Keratinocyte (primary cell): Measurements from ENCODE around the gene GAST. TPM values are rescaled to one million over a fixed set of nuclear protein-coding genes. Genes with fewer than 3 reads are reported as not detected.

Experiments
- DNase-seq: peaks from one replicate; pipeline ENCODE4 v3.0.0-alpha.2; 2011; ENCODE audit warnings: low read depth, missing footprints, low spot score
- FAIRE-seq: peaks from 2 replicates; lab custom pipeline; 2011; peaks lifted over from hg19 to GRCh38; lab: Jason Lieb, UNC
- H2AFZ ChIP-seq: 2 replicates; pipeline ENCODE4 v1.6.0; 2012; ENCODE audit warnings: low read length, control low read depth, inconsistent platforms; ENCODE audit not compliant: control insufficient read depth
- H3K27ac ChIP-seq: 2 replicates; pipeline ENCODE4 v1.5.1; 2011; ENCODE audit warnings: low read length; ENCODE audit not compliant: control insufficient read depth, insufficient read depth
- H3K27me3 ChIP-seq: 3 replicates; pipeline ENCODE4 v1.6.0; 2011; ENCODE audit warnings: low read length; ENCODE audit not compliant: control insufficient read depth, insufficient read depth; ENCODE audit errors: extremely low read depth
- H3K36me3 ChIP-seq, 2 experiments: 2 replicates in 1 of 2; 3 replicates in 1 of 2; pipeline ENCODE4 v1.5.1; 2011; ENCODE audit warnings: low read length in 2 of 2, mild to moderate bottlenecking in 1 of 2; ENCODE audit not compliant: control insufficient read depth in 2 of 2, insufficient read depth in 2 of 2; ENCODE audit errors: extremely low read depth in 1 of 2
- H3K4me1 ChIP-seq: 3 replicates; pipeline ENCODE4 v1.5.1; 2011; ENCODE audit warnings: low read length; ENCODE audit not compliant: control insufficient read depth, insufficient read depth; ENCODE audit errors: extremely low read depth
- H3K4me2 ChIP-seq: 3 replicates; pipeline ENCODE4 v1.6.0; 2011; ENCODE audit warnings: low read depth, low read length; ENCODE audit not compliant: control insufficient read depth, insufficient read depth; ENCODE audit errors: extremely low read depth
- H3K4me3 ChIP-seq, 3 experiments: fragments of 200-600 bp in 1 of 3; sonication (generic) in 1 of 3; 2 replicates in 2 of 3; 3 replicates in 1 of 3; pipeline ENCODE4 v1.5.1; 2011 to 2016; ENCODE audit warnings: low read length in 3 of 3, mild to moderate bottlenecking in 3 of 3, control low read depth in 2 of 3, inconsistent platforms in 1 of 3, low read depth in 1 of 3, mixed read lengths in 1 of 3, mixed run types in 1 of 3, moderate library complexity in 1 of 3; ENCODE audit not compliant: control insufficient read depth in 2 of 3, insufficient read depth in 2 of 3; ENCODE audit errors: extremely low read depth in 1 of 3
- H3K79me2 ChIP-seq: 2 replicates; pipeline ENCODE4 v1.6.0; 2012; ENCODE audit warnings: low read length; ENCODE audit not compliant: control insufficient read depth, insufficient read depth
- H3K9ac ChIP-seq: 3 replicates; pipeline ENCODE4 v1.6.0; 2011; ENCODE audit warnings: low read length; ENCODE audit not compliant: control insufficient read depth, insufficient read depth; ENCODE audit errors: extremely low read depth
- H3K9me1 ChIP-seq: 3 replicates; pipeline ENCODE4 v1.6.0; 2011; ENCODE audit warnings: low read length; ENCODE audit not compliant: control insufficient read depth, insufficient read depth; ENCODE audit errors: extremely low read depth
- H3K9me3 ChIP-seq: 2 replicates; pipeline ENCODE4 v1.5.1; 2012; ENCODE audit warnings: low read depth, low read length; ENCODE audit not compliant: control insufficient read depth
- H4K20me1 ChIP-seq: 3 replicates; pipeline ENCODE4 v1.6.0; 2011; ENCODE audit warnings: low read length; ENCODE audit not compliant: control insufficient read depth, insufficient read depth; ENCODE audit errors: extremely low read depth
- EZH2 ChIP-seq: IDR thresholded peaks from one replicate; pipeline ENCODE4 v1.6.1; 2012; ENCODE audit warnings: inconsistent platforms, mild to moderate bottlenecking, low read length, moderate library complexity
- dilution Hi-C: fragments of 300-500 bp; cut with MboI; formaldehyde crosslinking; loops from one replicate; pipeline ENCODE4 v1.7.0; 2020; ENCODE audit warnings: low sequenced_read_pairs; ENCODE audit not compliant: extremely low pct_ligation_motif_present
- polyA plus RNA-seq, 5 experiments: library from polyadenylated mRNA; depleted of rRNA in 3 of 5; stranded (reverse) in 3 of 5; stranded (forward) in 1 of 5; unstranded in 1 of 5; fragments of >200 nt; gene quantifications; 1 replicate in 1 of 5; 2 replicates in 3 of 5; 3 replicates in 1 of 5; pipeline versions ENCODE4 v1.2.1 to v1.2.3, GENCODE V29; 2011 to 2012; ENCODE audit warnings: missing spikeins in 2 of 5, low read depth in 1 of 5, low replicate concordance in 1 of 5
- TF ChIP-seq, protein P1 (sequence below), 3 experiments: IDR thresholded peaks in 1 of 3; conservative IDR thresholded peaks in 1 of 3; optimal IDR thresholded peaks in 1 of 3; 2 replicates in 2 of 3; 3 replicates in 1 of 3; pipeline versions ENCODE3 to v1.5.1; 2011; ENCODE audit warnings: low read length in 3 of 3, mild to moderate bottlenecking in 3 of 3, moderate library complexity in 2 of 3, control low read depth in 1 of 3, inconsistent platforms in 1 of 3; ENCODE audit not compliant: insufficient read depth in 2 of 3; ENCODE audit errors: extremely low read depth in 1 of 3

GAST gene
- polyA plus RNA-seq, 1 donor (not counting 4 experiments of a cell fraction or from before 2014, with no cell fraction given), result 0.87 TPM

DNA sequence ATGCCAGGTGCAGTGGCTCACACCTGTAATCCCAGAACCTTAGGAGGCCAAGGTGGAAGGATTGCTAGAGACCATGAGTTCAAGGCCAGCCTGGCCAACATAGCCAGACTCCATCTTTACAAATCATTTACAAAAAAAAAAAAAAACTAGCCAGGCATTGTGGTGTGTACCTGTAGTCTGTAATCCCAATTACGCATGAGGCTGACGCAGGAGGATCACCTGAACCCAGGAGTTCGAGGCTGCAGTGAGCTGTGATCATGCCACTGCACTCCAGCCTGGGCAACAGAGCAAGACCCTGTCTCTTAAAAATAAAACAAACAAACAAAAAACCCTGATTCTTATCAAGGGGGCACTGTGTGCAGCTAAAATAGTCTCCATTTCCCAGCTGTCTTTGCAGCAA lies 39.2 kb downstream of the GAST start:
- H3K36me3 ChIP-seq, result peaks cover 24 to 31% of the 10 kb centered on the region in 2 experiments
- dilution Hi-C loops, result no loop called here
- no peaks in the 10 kb centered on the region for H3K9me1 ChIP-seq
- no peak overlapping the region for H2AFZ ChIP-seq
- H3K4me1 ChIP-seq, result no peaks in the 10 kb centered on the region
- H3K4me3 ChIP-seq, result no peak overlapping the region
- H4K20me1 ChIP-seq, result no peaks in the 10 kb centered on the region
- FAIRE-seq (no peak), DNase-seq (no peak)
- H3K4me2 ChIP-seq, result no peak overlapping the region
- no peak overlapping the region for H3K27ac ChIP-seq
- H3K79me2 ChIP-seq, result no peaks in the 10 kb centered on the region
- TF ChIP-seq, protein P1, sequence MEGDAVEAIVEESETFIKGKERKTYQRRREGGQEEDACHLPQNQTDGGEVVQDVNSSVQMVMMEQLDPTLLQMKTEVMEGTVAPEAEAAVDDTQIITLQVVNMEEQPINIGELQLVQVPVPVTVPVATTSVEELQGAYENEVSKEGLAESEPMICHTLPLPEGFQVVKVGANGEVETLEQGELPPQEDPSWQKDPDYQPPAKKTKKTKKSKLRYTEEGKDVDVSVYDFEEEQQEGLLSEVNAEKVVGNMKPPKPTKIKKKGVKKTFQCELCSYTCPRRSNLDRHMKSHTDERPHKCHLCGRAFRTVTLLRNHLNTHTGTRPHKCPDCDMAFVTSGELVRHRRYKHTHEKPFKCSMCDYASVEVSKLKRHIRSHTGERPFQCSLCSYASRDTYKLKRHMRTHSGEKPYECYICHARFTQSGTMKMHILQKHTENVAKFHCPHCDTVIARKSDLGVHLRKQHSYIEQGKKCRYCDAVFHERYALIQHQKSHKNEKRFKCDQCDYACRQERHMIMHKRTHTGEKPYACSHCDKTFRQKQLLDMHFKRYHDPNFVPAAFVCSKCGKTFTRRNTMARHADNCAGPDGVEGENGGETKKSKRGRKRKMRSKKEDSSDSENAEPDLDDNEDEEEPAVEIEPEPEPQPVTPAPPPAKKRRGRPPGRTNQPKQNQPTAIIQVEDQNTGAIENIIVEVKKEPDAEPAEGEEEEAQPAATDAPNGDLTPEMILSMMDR (optimal IDR thresholded peaks at IDR 0.05 in 1 of 3, IDR thresholded peaks at IDR 0.05 in 1 of 3, conservative IDR thresholded peaks at IDR 0.05 in 1 of 3; ENCODE audit: extremely low read depth in 1 of 3, insufficient read depth in 2 of 3, low read length in 3 of 3), result no peak
- no peaks in the 10 kb centered on the region for H3K27me3 ChIP-seq
- no peak overlapping the region for H3K9ac ChIP-seq
- no peaks in the 10 kb centered on the region for H3K9me3 ChIP-seq

DNA sequence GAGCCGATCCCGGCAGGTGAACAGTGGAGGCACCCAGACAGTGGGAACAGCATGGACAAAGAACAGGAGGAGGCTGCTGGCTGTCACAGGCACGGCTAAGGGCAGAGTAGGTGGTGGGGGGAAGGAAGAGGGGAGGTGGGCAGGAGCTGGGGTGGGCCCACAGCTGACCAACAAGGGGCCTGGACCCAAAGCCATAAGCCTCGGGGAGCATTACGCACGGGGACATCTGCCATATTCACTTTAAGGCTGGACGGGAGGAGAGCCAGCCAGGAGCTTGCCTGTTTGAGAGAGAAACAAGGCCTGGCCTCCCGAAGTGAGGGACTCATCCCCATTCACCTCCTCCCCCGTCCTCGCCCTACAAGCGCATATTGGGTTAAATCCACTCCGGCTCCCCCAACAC lies 41.9 kb downstream of the GAST start:
- FAIRE-seq, result no peak
- no peaks in the 10 kb centered on the region for H4K20me1 ChIP-seq
- TF ChIP-seq, protein P1 (optimal IDR thresholded peaks at IDR 0.05 in 1 of 3, IDR thresholded peaks at IDR 0.05 in 1 of 3, conservative IDR thresholded peaks at IDR 0.05 in 1 of 3; ENCODE audit: extremely low read depth in 1 of 3, insufficient read depth in 2 of 3, low read length in 3 of 3), result no peak
- TF ChIP-seq EZH2, result no peak
- no peaks in the 10 kb centered on the region for H3K9me1 ChIP-seq
- no peak overlapping the region for H3K4me3 ChIP-seq
- no peak overlapping the region for H3K9ac ChIP-seq
- dilution Hi-C loops, result no loop called here
- no peaks in the 10 kb centered on the region for H3K4me1 ChIP-seq
- peaks cover 39 to 51% of the 10 kb centered on the region in 2 experiments for H3K36me3 ChIP-seq
- no peak overlapping the region for H3K4me2 ChIP-seq
- H3K79me2 ChIP-seq, result no peaks in the 10 kb centered on the region
- no peak overlapping the region for H2AFZ ChIP-seq
- no peak overlapping the region for H3K27ac ChIP-seq
- no peak for DNase-seq
- H3K9me3 ChIP-seq, result no peaks in the 10 kb centered on the region
- no peaks in the 10 kb centered on the region for H3K27me3 ChIP-seq
